ENCODE results near the gene LIN54. TPM values are rescaled to one million over a fixed set of nuclear protein-coding genes. Genes with fewer than 3 reads are reported as not detected.
A peak's percentile ranks its signal among the peaks of the same experiment; 100 is the strongest.

Gene LIN54
- total and polyA plus RNA-seq, 2 of the 13 experiments (the other 11 are each of a cell fraction or from before 2014, with no cell fraction given): 25.2 to 32.9 TPM

- TF ChIP-seq ZNF800 (CRISPR knock-in tag; IDR thresholded peaks at IDR 0.05) (no peak), MED8 (CRISPR knock-in tag; IDR thresholded peaks at IDR 0.05; ENCODE audit: insufficient replicate concordance) (no peak), ZNF263 (CRISPR knock-in tag; IDR thresholded peaks at IDR 0.05) (no peak), TBX2 (CRISPR knock-in tag; IDR thresholded peaks at IDR 0.05; ENCODE audit: borderline replicate concordance) (peak; percentile 79), MTA1 (CRISPR knock-in tag; IDR thresholded peaks at IDR 0.05; ENCODE audit: borderline replicate concordance) (no peak; the same call in 1 of the 2 replicates), ZEB1 (IDR thresholded peaks at IDR 0.05; ENCODE audit: insufficient replicate concordance, low read depth) (peak; percentile 62), JUN (CRISPR knock-in tag; IDR thresholded peaks at IDR 0.05) (no peak), THAP8 (CRISPR knock-in tag; IDR thresholded peaks at IDR 0.05; ENCODE audit: borderline replicate concordance) (no peak), ZNF234 (CRISPR knock-in tag; conservative IDR thresholded peaks at IDR 0.05) (no peak), RAD21 (CRISPR knock-in tag; IDR thresholded peaks at IDR 0.05) (no peak), SOX5 (CRISPR knock-in tag; IDR thresholded peaks at IDR 0.05; ENCODE audit: borderline replicate concordance) (peak; percentile 65), HOXA3 (CRISPR knock-in tag; IDR thresholded peaks at IDR 0.05) (peak; percentile 65), ZNF256 (CRISPR knock-in tag; conservative IDR thresholded peaks at IDR 0.05) (no peak), YEATS4 (CRISPR knock-in tag; IDR thresholded peaks at IDR 0.05; ENCODE audit: borderline replicate concordance) (peak; percentile 76; the same call in 1 of the 2 replicates), ZFP37 (CRISPR knock-in tag; IDR thresholded peaks at IDR 0.05; ENCODE audit: borderline replicate concordance) (no peak), SUZ12 (IDR thresholded peaks at IDR 0.05; ENCODE audit: low read depth, low read length) (no peak), ZNF776 (CRISPR knock-in tag; IDR thresholded peaks at IDR 0.05) (no peak), CHD2 (IDR thresholded peaks at IDR 0.05; ENCODE audit: low read depth, low read length) (no peak), ZNF362 (CRISPR knock-in tag; IDR thresholded peaks at IDR 0.05; ENCODE audit: borderline replicate concordance) (no peak), HDAC1 (CRISPR knock-in tag; IDR thresholded peaks at IDR 0.05) (peak; percentile 94), STAT5B (CRISPR knock-in tag; IDR thresholded peaks at IDR 0.05) (no peak), NCOA1 (CRISPR knock-in tag; IDR thresholded peaks at IDR 0.05) (0 out of 2 replicates have a peak, but pooled peaks have one; percentile 33), SNAI1 (CRISPR knock-in tag; IDR thresholded peaks at IDR 0.05; ENCODE audit: borderline replicate concordance) (0 out of 2 replicates have a peak, but pooled peaks have one; percentile 34), POLR2A (IDR thresholded peaks at IDR 0.05; ENCODE audit: insufficient read depth in 1 of 2, low read depth in 2 of 2, low read length in 2 of 2) (peak; percentile 48 to 82; a peak in 3 of 4 replicates), ZFP36L1 (CRISPR knock-in tag; IDR thresholded peaks at IDR 0.05) (peak; percentile 50; the same call in 1 of the 2 replicates), MXI1 (IDR thresholded peaks at IDR 0.05; ENCODE audit: borderline replicate concordance, low read depth, low read length) (peak; percentile 96; the same call in 2 of the 3 replicates), MLLT10 (CRISPR knock-in tag; IDR thresholded peaks at IDR 0.05) (no peak), ZNF121 (CRISPR knock-in tag; IDR thresholded peaks at IDR 0.05) (no peak)
Observed at GRCh38 chr4:83010522-83011318, at the start of gene LIN54 (continued).
